Stimulated activated CD4-positive, alpha-beta T cell treated with anti-CD3 and anti-CD28 coated beads, Interleukin-1b, Interleukin-23, amount 100 ng/mL, for 48 hours (primary cell): Measurements from ENCODE around the gene FGF22.
"Not testable (repeated sequence)": the region's sequence is repeated elsewhere in the genome, so short reads cannot be mapped to it uniquely, and the experiment has no call there.

Experiments used
- DNase-seq: peaks from one replicate; pipeline ENCODE4 v3.0.0-alpha.2; 2020

FGF22 gene

GRCh38 chr19:607301-608154, 32.2 kb upstream of the FGF22 start:
- no peak for DNase-seq

GRCh38 chr19:608155-609003, 31.3 kb upstream of the FGF22 start:
- DNase-seq = no peak

GRCh38 chr19:609004-609346, 30.7 kb upstream of the FGF22 start:
- no peak for DNase-seq

- peak; percentile 45 for DNase-seq
Measured at GRCh38 chr19:610071-610800, 29.4 kb upstream of the FGF22 start.

GRCh38 chr19:610801-611480, 28.7 kb upstream of the FGF22 start:
- peak; percentile 67 for DNase-seq

- peak; percentile 90 for DNase-seq
Measured at GRCh38 chr19:611481-611868, 28.2 kb upstream of the FGF22 start.

DNA sequence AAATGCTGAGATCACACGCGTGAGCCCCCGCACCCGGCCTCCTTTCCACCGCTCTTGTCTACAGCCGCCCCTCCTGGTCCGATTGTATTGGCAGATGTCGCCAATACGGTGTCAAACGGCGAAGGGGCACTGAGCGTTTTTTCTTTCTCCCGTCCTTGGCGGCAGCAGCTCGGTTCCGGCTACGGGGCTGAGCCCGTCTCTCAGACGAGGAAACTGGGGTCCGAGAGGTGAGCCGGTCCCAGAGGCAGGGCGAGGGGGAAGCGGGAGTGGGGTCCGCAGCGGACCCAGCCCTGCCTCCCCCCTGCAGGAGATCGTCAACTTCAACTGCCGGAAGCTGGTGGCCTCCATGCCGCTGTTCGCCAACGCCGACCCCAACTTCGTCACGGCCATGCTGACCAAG, 26.7 kb upstream of the FGF22 start:
- no peak for DNase-seq

DNA sequence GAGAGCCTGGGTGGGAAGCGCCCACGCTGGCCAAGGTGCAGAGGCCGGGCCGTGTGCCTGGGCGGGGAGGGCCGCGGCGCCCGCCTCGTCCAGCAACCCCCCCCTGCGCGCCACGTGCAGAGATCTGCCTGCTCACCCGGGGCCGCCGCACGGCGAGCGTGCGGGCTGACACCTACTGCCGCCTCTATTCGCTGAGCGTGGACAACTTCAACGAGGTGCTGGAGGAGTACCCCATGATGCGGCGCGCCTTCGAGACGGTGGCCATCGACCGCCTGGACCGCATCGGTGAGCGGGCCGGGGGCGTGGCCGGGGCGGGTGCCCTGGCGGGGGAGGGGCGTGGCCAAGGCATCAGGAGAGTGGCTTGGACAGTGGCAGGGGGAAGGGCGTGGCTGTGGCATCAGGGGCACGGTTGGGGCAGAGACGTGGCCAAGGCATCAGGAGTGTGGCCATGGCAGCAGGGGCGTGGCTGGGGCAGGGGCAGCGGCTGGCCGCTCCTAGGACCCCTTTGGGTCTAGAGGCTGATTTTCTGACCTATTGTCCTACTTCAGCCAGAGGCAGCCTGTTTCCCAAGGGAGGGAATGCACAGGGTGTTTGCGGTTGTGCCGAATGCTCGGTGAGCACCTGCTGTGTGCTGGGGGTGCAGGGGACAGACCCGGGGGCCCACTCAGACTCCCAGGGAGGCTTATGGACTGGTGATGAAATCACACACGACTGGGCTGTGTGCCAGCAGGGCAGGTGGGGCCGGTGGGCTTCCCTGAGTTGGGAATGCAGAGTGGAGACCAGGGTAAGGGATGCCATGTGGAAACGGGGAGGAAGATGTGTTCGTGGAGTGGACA, 25.7 kb upstream of the FGF22 start:
- DNase-seq = no peak

DNA sequence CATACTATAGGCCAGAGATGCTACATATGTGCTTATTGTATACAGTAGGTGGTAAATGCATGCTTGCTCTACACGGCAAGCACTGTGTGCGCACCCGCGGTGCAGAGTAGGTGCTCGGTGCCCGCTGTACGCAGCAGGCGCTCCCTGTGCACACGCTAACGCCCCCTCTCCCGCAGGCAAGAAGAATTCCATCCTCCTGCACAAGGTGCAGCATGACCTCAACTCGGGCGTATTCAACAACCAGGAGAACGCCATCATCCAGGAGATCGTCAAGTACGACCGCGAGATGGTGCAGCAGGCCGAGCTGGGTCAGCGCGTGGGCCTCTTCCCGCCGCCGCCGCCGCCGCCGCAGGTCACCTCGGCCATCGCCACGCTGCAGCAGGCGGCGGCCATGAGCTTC, 24.1 kb upstream of the FGF22 start:
- DNase-seq = no peak

DNA sequence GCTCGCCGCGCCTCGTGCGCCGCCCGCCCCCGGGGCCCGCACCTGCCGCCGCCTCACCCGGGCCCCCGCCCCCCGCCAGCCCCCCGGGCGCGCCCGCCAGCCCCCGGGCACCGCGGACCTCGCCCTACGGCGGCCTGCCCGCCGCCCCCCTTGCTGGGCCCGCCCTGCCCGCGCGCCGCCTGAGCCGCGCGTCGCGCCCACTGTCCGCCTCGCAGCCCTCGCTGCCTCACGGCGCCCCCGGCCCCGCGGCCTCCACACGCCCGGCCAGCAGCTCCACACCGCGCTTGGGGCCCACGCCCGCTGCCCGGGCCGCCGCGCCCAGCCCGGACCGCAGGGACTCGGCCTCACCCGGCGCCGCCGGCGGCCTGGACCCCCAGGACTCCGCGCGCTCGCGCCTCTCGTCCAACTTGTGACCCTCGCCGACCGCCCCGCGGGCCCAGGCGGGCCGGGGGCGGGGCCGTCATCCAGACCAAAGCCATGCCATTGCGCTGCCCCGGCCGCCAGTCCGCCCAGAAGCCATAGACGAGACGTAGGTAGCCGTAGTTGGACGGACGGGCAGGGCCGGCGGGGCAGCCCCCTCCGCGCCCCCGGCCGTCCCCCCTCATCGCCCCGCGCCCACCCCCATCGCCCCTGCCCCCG, 23.5 kb upstream of the FGF22 start:
- DNase-seq = no peak

- DNase-seq = no peak
Measured at GRCh38 chr19:616747-617526, 22.7 kb upstream of the FGF22 start.

- no peak for DNase-seq
Measured at GRCh38 chr19:617551-618246, 22.0 kb upstream of the FGF22 start.

- DNase-seq = no peak
Measured at GRCh38 chr19:618247-618619, 21.4 kb upstream of the FGF22 start.

- DNase-seq = no peak
Measured at GRCh38 chr19:618674-619285, 20.9 kb upstream of the FGF22 start.

DNA sequence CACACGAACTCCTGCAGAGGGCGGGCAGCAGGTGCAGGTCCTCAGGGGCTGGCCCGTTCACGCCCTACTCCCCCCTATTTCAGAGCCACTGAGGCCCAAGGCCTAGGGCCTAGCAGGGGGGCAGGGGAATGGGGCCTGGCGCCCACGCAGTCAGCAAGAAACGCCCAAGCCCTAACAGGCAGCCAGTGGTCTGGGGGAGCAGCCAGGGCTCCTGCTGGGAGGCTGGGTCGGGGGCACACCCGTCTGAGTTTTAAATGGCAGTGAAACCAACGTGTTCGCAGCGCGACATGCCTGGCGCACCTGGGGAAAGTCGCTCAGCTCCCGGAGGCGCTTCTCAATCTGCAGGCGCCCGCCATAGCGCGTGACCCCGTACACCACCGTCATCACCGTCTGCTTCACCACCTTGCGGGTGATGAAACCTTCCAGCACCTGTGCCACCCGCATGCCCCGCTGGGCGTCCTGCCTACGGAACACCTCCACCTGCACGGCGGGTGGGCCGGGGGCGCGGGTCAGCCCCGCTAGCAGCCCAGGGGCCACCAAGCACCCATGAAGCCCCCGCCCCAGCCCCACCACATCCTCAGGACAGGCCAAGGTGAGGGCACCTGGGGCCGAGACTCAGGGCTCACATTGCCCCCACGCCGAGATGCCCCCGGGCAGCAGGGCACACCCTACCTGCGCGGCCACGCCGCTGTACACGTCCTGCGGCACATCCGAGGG, 20.2 kb upstream of the FGF22 start:
- no peak for DNase-seq

- DNase-seq = no peak
Measured at GRCh38 chr19:620166-620862, 19.4 kb upstream of the FGF22 start.

GRCh38 chr19:621191-621590, 18.5 kb upstream of the FGF22 start:
- not testable (repeated sequence) for DNase-seq

DNA sequence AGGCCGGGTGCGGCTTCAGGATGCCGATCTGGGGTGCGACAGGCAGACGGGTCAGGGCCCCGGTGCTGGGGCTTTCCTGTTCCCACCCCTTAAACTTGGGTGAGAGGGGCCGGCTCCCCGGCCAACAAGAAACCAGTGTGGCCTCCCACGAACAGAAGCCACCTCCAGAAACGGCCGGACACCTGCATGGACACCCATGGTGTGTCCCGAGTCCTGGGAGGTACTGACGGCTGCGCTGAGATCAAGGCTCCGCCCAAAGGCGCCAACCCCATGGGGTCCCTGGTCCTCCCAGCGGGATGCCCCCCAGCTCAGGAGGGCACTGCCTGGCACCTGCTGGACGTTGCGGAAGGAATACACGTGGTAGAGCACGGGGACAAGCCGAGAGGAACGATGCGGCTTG, 17.9 kb upstream of the FGF22 start:
- no peak for DNase-seq
